ENCODE measurements around the gene PFDN1. TPM values are rescaled to one million over a fixed set of nuclear protein-coding genes. Genes with fewer than 3 reads are reported as not detected.
"Not testable (repeated sequence)": the region's sequence is repeated elsewhere in the genome, so short reads cannot be mapped to it uniquely, and the experiment has no call there.

PFDN1 gene
- total RNA-seq, 1 experiment from 2014 or later = 94.1 TPM

DNA sequence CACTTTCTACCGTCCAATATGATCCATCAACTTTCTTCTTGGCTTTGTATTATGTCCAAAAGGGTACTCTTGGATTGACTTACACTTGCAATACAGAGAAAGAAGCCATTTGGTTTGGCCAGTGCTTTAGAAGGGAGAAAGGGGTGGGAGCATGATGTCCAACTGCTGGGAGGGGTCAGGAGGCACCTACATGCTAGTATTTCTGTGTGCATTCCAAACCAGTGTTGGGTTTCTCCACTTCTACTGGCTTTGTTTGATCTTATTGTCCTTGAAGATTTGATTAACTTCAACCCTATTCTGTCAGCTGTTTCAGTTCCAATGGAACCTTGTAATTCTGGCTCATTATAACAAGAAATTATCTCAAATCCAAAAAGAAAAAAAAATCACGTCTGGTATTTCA, 100.3 kb downstream of the PFDN1 start:
- Histone ChIP-seq H3K27me3 (replicated peaks; ENCODE audit: insufficient read depth, low read depth, low read length, poor library complexity) (no peaks in the 10 kb centered on the region), H3K27ac (ENCODE audit: low read depth, low read length, poor library complexity, severe bottlenecking) (no peak overlapping the region), H3K4me3 (ENCODE audit: low read depth, low read length, poor library complexity, severe bottlenecking) (no peak overlapping the region), H3K36me3 (ENCODE audit: insufficient read depth, low read length, poor library complexity, severe bottlenecking) (no peaks in the 10 kb centered on the region), H3K4me1 (ENCODE audit: insufficient read depth, low read length, poor library complexity, severe bottlenecking) (peaks cover 7% of the 10 kb centered on the region), H3K9me3 (ENCODE audit: low read depth, low read length, poor library complexity, severe bottlenecking) (no peaks in the 10 kb centered on the region)
- POLR2A ChIA-PET (ENCODE audit: low non-redundant PET) = no interaction called here
- DNase-seq (ENCODE audit: low spot score) = no peak
- no TSS peak for BruUV-seq (replicated peaks)
- CTCF ChIA-PET = no interaction called here
- TF ChIP-seq EZH2 (IDR thresholded peaks at IDR 0.05; ENCODE audit: borderline replicate concordance, low read depth, low read length, poor library complexity, severe bottlenecking) (no peak), CTCF (conservative IDR thresholded peaks at IDR 0.05; ENCODE audit: low read depth, low read length) (no peak)
- intact Hi-C loops (cut with micrococcal nuclease; ENCODE audit: unreplicated experiment) = no loop called here

DNA sequence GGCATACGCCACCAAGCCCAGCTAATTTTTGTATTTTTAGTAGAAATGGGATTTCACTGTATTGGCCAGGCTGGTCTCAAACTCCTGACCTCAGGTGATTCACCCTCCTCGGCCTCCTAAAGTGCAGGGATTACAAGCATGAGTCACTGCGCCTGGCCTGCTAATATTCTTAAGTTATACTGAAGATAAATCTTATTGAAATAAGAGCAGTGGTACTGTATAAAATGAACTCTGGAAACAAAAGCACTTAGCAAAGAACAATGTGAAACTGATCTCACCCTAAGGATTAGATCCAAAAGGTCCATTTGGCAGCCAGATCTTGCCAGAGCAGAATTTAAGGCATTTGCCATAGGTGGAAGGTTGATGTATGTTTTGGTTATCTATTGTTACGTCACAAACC, 100.8 kb downstream of the PFDN1 start:
- Histone ChIP-seq H3K27ac (ENCODE audit: low read depth, low read length, poor library complexity, severe bottlenecking) (no peak overlapping the region), H3K9me3 (ENCODE audit: low read depth, low read length, poor library complexity, severe bottlenecking) (no peaks in the 10 kb centered on the region), H3K4me3 (ENCODE audit: low read depth, low read length, poor library complexity, severe bottlenecking) (no peak overlapping the region), H3K27me3 (replicated peaks; ENCODE audit: insufficient read depth, low read depth, low read length, poor library complexity) (no peaks in the 10 kb centered on the region), H3K4me1 (ENCODE audit: insufficient read depth, low read length, poor library complexity, severe bottlenecking) (peaks cover 7% of the 10 kb centered on the region), H3K36me3 (ENCODE audit: insufficient read depth, low read length, poor library complexity, severe bottlenecking) (no peaks in the 10 kb centered on the region)
- ChIA-PET POLR2A (ENCODE audit: low non-redundant PET) (no interaction called here), CTCF (no interaction called here)
- no TSS peak for BruUV-seq (replicated peaks)
- no peak for DNase-seq (ENCODE audit: low spot score)
- TF ChIP-seq EZH2 (IDR thresholded peaks at IDR 0.05; ENCODE audit: borderline replicate concordance, low read depth, low read length, poor library complexity, severe bottlenecking) = no peak
- TF ChIP-seq CTCF (conservative IDR thresholded peaks at IDR 0.05; ENCODE audit: low read depth, low read length) = no peak
- intact Hi-C loops (cut with micrococcal nuclease; ENCODE audit: unreplicated experiment) = no loop called here

DNA sequence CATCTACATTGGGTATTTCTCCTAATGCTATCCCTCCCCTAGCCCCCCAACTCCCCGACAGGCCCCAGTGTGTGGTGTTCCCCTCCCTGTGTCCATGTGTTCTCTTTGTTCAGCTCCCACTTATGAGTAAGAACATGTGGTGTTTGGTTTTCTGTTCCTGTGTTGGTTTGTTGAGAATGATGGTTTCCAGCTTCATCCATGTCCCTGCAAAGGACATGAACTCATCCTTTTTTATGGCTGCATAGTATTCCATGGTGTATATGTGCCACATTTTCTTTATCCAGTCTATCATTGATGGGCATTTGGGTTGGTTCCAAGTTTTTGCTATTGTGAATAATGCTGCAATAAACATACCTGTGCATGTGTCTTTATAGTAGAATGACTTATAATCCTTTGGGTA, 104.0 kb downstream of the PFDN1 start:
- H3K9me3 ChIP-seq (ENCODE audit: low read depth, low read length, poor library complexity, severe bottlenecking); H3K4me1 ChIP-seq (ENCODE audit: insufficient read depth, low read length, poor library complexity, severe bottlenecking); H3K27me3 ChIP-seq (replicated peaks; ENCODE audit: insufficient read depth, low read depth, low read length, poor library complexity); BruUV-seq (replicated peaks); intact Hi-C loops (cut with micrococcal nuclease; ENCODE audit: unreplicated experiment); DNase-seq (ENCODE audit: low spot score); POLR2A ChIA-PET (ENCODE audit: low non-redundant PET); H3K27ac ChIP-seq (ENCODE audit: low read depth, low read length, poor library complexity, severe bottlenecking); H3K4me3 ChIP-seq (ENCODE audit: low read depth, low read length, poor library complexity, severe bottlenecking); CTCF ChIA-PET; H3K36me3 ChIP-seq (ENCODE audit: insufficient read depth, low read length, poor library complexity, severe bottlenecking): not testable (repeated sequence)

DNA sequence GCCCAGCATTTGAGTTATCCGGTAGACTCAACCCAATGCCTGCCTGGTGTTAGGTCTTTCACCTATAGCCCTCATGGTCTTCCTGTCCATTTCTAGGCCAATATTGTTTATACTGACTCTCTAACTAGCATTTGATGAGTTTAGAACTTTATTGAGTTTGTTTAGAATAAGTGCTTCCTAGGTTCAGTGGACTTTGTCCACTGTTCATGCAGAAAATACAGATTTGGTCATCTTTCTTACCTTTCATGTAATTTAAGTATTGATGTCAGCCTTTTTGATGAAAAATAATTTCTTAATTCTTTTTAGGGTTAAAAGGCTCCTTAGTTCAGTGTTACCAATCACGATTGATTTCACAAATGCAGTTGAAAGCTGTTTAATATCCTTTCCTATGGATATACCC, 105.9 kb downstream of the PFDN1 start:
- Histone ChIP-seq H3K4me1 (ENCODE audit: insufficient read depth, low read length, poor library complexity, severe bottlenecking) (no peaks in the 10 kb centered on the region), H3K9me3 (ENCODE audit: low read depth, low read length, poor library complexity, severe bottlenecking) (no peaks in the 10 kb centered on the region), H3K4me3 (ENCODE audit: low read depth, low read length, poor library complexity, severe bottlenecking) (no peak overlapping the region), H3K27ac (ENCODE audit: low read depth, low read length, poor library complexity, severe bottlenecking) (no peak overlapping the region), H3K36me3 (ENCODE audit: insufficient read depth, low read length, poor library complexity, severe bottlenecking) (no peaks in the 10 kb centered on the region), H3K27me3 (replicated peaks; ENCODE audit: insufficient read depth, low read depth, low read length, poor library complexity) (no peaks in the 10 kb centered on the region)
- ChIA-PET POLR2A (ENCODE audit: low non-redundant PET) (no interaction called here), CTCF (no interaction called here)
- TF ChIP-seq CTCF (conservative IDR thresholded peaks at IDR 0.05; ENCODE audit: low read depth, low read length) = no peak
- no peak for TF ChIP-seq EZH2 (IDR thresholded peaks at IDR 0.05; ENCODE audit: borderline replicate concordance, low read depth, low read length, poor library complexity, severe bottlenecking)
- DNase-seq (ENCODE audit: low spot score) = no peak
- intact Hi-C loops (cut with micrococcal nuclease; ENCODE audit: unreplicated experiment) = no loop called here
- BruUV-seq (replicated peaks) = no TSS peak

Data from A673 (cell line).